Suprapubic skin (tissue), 4 donors: ENCODE data around the gene SLC15A1. TPM values are rescaled to one million over a fixed set of nuclear protein-coding genes. Genes with fewer than 3 reads are reported as not detected.

Experiments used
- DNase-seq, 2 donors: peaks; one replicate each; pipeline ENCODE4 v3.0.0-alpha.2; 2019; ENCODE audit warnings: low spot score in 2 of 2
- H3K27ac ChIP-seq: fragments of 200-600 bp; sonication (generic); one replicate; pipeline ENCODE4 v1.5.1; 2019
- H3K27me3 ChIP-seq: fragments of 200-600 bp; sonication (generic); one replicate; pipeline ENCODE4 v1.5.1; 2019
- H3K36me3 ChIP-seq: fragments of 200-600 bp; sonication (generic); one replicate; pipeline ENCODE4 v1.5.1; 2019
- H3K4me1 ChIP-seq: fragments of 200-600 bp; sonication (generic); one replicate; pipeline ENCODE4 v1.5.1; 2019
- H3K4me3 ChIP-seq: fragments of 200-600 bp; sonication (generic); one replicate; pipeline ENCODE4 v1.5.1; 2019; ENCODE audit warnings: mild to moderate bottlenecking
- H3K9me3 ChIP-seq: fragments of 200-600 bp; sonication (generic); one replicate; pipeline ENCODE4 v1.5.1; 2019
- EP300 ChIP-seq: sonication (generic); formaldehyde crosslinking; IDR thresholded peaks from one replicate; pipeline ENCODE4 v1.6.1; 2017; ENCODE audit warnings: antibody characterized with exemption
- POLR2A ChIP-seq, 2 donors: fragments of 450-650 bp; IDR thresholded peaks; one replicate each; pipeline ENCODE4 v1.6.1; 2017; ENCODE audit warnings: antibody characterized with exemption in 2 of 2, mild to moderate bottlenecking in 2 of 2, moderate library complexity in 2 of 2
- POLR2AphosphoS5 ChIP-seq, 3 donors: sonication (generic); formaldehyde crosslinking; IDR thresholded peaks; one replicate each; pipeline ENCODE4 v1.6.1; 2017; ENCODE audit warnings: antibody characterized with exemption in 3 of 3
- WGBS: methylation state at CpG from one replicate; pipeline ENCODE4 v1.1.5; 2018; 5-methylcytosine and 5-hydroxymethylcytosine counted together
- total RNA-seq, 4 donors: library from RNA; depleted of rRNA; stranded (reverse); fragments of >200 nt; gene quantifications; one replicate each; pipeline ENCODE4 v1.1.0, GENCODE V29; 2016
- TF ChIP-seq, protein P1 (sequence below), 2 donors: fragments of 200-600 bp in 1 of 2; fragments of 450-650 bp in 1 of 2; sonication (generic) in 1 of 2; IDR thresholded peaks; one replicate each; pipeline ENCODE4 v1.5.1; 2016 to 2019; ENCODE audit warnings: antibody characterized with exemption in 2 of 2, mild to moderate bottlenecking in 1 of 2, moderate library complexity in 1 of 2

SLC15A1 gene
- total RNA-seq, 4 donors from 2014 or later, result 34.1 to 64.3 (median 62.4) TPM

- WGBS, result 41% methylated on average over 8 of the region's 9 CpGs
- Histone ChIP-seq H3K27ac (no peak overlapping the region), H3K36me3 (no peaks in the 10 kb centered on the region), H3K4me3 (no peak overlapping the region), H3K4me1 (peaks cover 34% of the 10 kb centered on the region), H3K27me3 (no peaks in the 10 kb centered on the region), H3K9me3 (no peaks in the 10 kb centered on the region)
- peak; percentile 87 to 88 for DNase-seq
- TF ChIP-seq, protein P1, sequence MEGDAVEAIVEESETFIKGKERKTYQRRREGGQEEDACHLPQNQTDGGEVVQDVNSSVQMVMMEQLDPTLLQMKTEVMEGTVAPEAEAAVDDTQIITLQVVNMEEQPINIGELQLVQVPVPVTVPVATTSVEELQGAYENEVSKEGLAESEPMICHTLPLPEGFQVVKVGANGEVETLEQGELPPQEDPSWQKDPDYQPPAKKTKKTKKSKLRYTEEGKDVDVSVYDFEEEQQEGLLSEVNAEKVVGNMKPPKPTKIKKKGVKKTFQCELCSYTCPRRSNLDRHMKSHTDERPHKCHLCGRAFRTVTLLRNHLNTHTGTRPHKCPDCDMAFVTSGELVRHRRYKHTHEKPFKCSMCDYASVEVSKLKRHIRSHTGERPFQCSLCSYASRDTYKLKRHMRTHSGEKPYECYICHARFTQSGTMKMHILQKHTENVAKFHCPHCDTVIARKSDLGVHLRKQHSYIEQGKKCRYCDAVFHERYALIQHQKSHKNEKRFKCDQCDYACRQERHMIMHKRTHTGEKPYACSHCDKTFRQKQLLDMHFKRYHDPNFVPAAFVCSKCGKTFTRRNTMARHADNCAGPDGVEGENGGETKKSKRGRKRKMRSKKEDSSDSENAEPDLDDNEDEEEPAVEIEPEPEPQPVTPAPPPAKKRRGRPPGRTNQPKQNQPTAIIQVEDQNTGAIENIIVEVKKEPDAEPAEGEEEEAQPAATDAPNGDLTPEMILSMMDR (IDR thresholded peaks at IDR 0.05), result peak; percentile 85 to 89
- no peak for TF ChIP-seq POLR2A (IDR thresholded peaks at IDR 0.05)
Measured at GRCh38 chr13:98653463-98653985, 98.9 kb downstream of the SLC15A1 start.

GRCh38 chr13:98652721-98653462 lies 99.6 kb downstream of the SLC15A1 start:
- H3K4me3 ChIP-seq, result no peak overlapping the region
- DNase-seq, result no peak
- TF ChIP-seq POLR2AphosphoS5 (IDR thresholded peaks at IDR 0.05) (no peak), POLR2A (IDR thresholded peaks at IDR 0.05) (no peak), EP300 (no peak)
- TF ChIP-seq, protein P1 (IDR thresholded peaks at IDR 0.05), result no peak
- WGBS, result 50% methylated on average over 4 of the region's 4 CpGs
- H3K36me3 ChIP-seq, result no peaks in the 10 kb centered on the region
- H3K27me3 ChIP-seq, result no peaks in the 10 kb centered on the region
- peaks cover 33% of the 10 kb centered on the region for H3K4me1 ChIP-seq
- H3K9me3 ChIP-seq, result no peaks in the 10 kb centered on the region
- H3K27ac ChIP-seq, result no peak overlapping the region

GRCh38 chr13:98652276-98652675 lies 100.2 kb downstream of the SLC15A1 start:
- Histone ChIP-seq H3K9me3 (no peaks in the 10 kb centered on the region), H3K36me3 (no peaks in the 10 kb centered on the region), H3K4me3 (no peak overlapping the region), H3K4me1 (peaks cover 27% of the 10 kb centered on the region), H3K27ac (no peak overlapping the region), H3K27me3 (no peaks in the 10 kb centered on the region)
- WGBS, result 44% methylated on average over 2 of the region's 2 CpGs
- no peak for DNase-seq
- TF ChIP-seq EP300, result no peak
- TF ChIP-seq, protein P1 (IDR thresholded peaks at IDR 0.05), result no peak
- no peak for TF ChIP-seq POLR2A (IDR thresholded peaks at IDR 0.05)
- no peak for TF ChIP-seq POLR2AphosphoS5 (IDR thresholded peaks at IDR 0.05)

GRCh38 chr13:98651744-98652143 lies 100.7 kb downstream of the SLC15A1 start:
- no peak for TF ChIP-seq POLR2A (IDR thresholded peaks at IDR 0.05)
- no peak for TF ChIP-seq POLR2AphosphoS5 (IDR thresholded peaks at IDR 0.05)
- TF ChIP-seq, protein P1 (IDR thresholded peaks at IDR 0.05), result no peak
- no peak for TF ChIP-seq EP300
- DNase-seq, result no peak
- Histone ChIP-seq H3K27me3 (no peaks in the 10 kb centered on the region), H3K27ac (no peak overlapping the region), H3K4me3 (no peak overlapping the region), H3K36me3 (no peaks in the 10 kb centered on the region), H3K9me3 (no peaks in the 10 kb centered on the region), H3K4me1 (peaks cover 23% of the 10 kb centered on the region)
- 80% methylated on average over 6 of the region's 6 CpGs for WGBS

GRCh38 chr13:98650396-98651107 lies 101.9 kb downstream of the SLC15A1 start:
- Histone ChIP-seq H3K27ac (peak overlapping the region; percentile 50), H3K4me3 (no peak overlapping the region), H3K9me3 (no peaks in the 10 kb centered on the region), H3K27me3 (no peaks in the 10 kb centered on the region), H3K4me1 (peaks cover 23% of the 10 kb centered on the region), H3K36me3 (no peaks in the 10 kb centered on the region)
- no peak for DNase-seq
- TF ChIP-seq POLR2A (IDR thresholded peaks at IDR 0.05), result no peak
- peak in 1 of 3 donors; percentile 10 for TF ChIP-seq POLR2AphosphoS5 (IDR thresholded peaks at IDR 0.05)
- WGBS, result 46% methylated on average over 12 of the region's 12 CpGs
